K562 (cell line): ENCODE results near the gene DYSF. TPM values are rescaled to one million over a fixed set of nuclear protein-coding genes. Genes with fewer than 3 reads are reported as not detected.

Source experiments
- ATAC-seq: fragments of 200-7000 bp; cut with Tn5 transposase; 3 replicates; pipeline ENCODE4 v1.9.1; 2020; ENCODE audit warnings: moderate library complexity
- BruUV-seq: library from RNA; stranded (reverse); fragments of 400-500 nt; replicated peaks from 2 replicates; lab custom pipeline; 2021; lab: Mats Ljungman, UMichigan
- CTCF ChIA-PET: fragments of 300-600 bp; formaldehyde crosslinking; extraction: SDS; loops from one replicate; lab custom pipeline; 2021; ENCODE audit warnings: low intra/inter-chr PET ratio; lab: Yijun Ruan, JAX
- POLR2A ChIA-PET: fragments of 300-600, 350-650 bp; sonication (Branson Sonifier 250); formaldehyde crosslinking; extraction: SDS; loops from one replicate; lab custom pipeline; 2021; ENCODE audit warnings: antibody characterized with exemption, inconsistent platforms; lab: Yijun Ruan, JAX
- DNase-seq, 4 experiments: peaks; one replicate each; pipeline versions ENCODE4 v3.0.0 to v3.0.0-alpha.2; 2011 to 2018; ENCODE audit warnings: low spot score in 3 of 4, mixed read lengths in 3 of 4; ENCODE audit errors: extremely low read depth in 1 of 4
- FAIRE-seq: peaks from 2 replicates; lab custom pipeline; 2011; peaks lifted over from hg19 to GRCh38; lab: Jason Lieb, UNC
- H2AFZ ChIP-seq: 2 replicates; pipeline ENCODE4 v1.6.0; 2011; ENCODE audit warnings: low read depth, low read length, control low read depth, inconsistent platforms
- H3K27ac ChIP-seq: fragments of 200-600 bp; 3 replicates; pipeline ENCODE4 v1.8.0; 2011; ENCODE audit warnings: low read depth, mild to moderate bottlenecking, control low read depth, inconsistent platforms, low read length, moderate library complexity, mixed read lengths; ENCODE audit errors: extremely low read depth
- H3K27me3 ChIP-seq, 2 experiments: fragments of 300-600 bp in 1 of 2; 2 replicates in 1 of 2; 3 replicates in 1 of 2; pipeline versions ENCODE4 v1.6.0 to v1.8.0; 2011; ENCODE audit warnings: inconsistent platforms in 2 of 2, low read length in 2 of 2, mild to moderate bottlenecking in 1 of 2, mixed read lengths in 1 of 2, moderate library complexity in 1 of 2; ENCODE audit not compliant: control insufficient read depth in 2 of 2, insufficient read depth in 2 of 2
- H3K36me3 ChIP-seq: fragments of 300-600 bp; 3 replicates; pipeline ENCODE4 v1.8.0; 2011; ENCODE audit warnings: mild to moderate bottlenecking, low read length, inconsistent platforms; ENCODE audit not compliant: control insufficient read depth, insufficient read depth
- H3K4me1 ChIP-seq, 2 experiments: fragments of 200-600 bp in 1 of 2; replicated peaks in 1 of 2; 2 replicates in 1 of 2; 3 replicates in 1 of 2; pipeline versions ENCODE4 v1.5.1 to v1.8.0; 2011; ENCODE audit warnings: inconsistent platforms in 2 of 2, low read length in 2 of 2, mild to moderate bottlenecking in 1 of 2, mixed read lengths in 1 of 2, moderate library complexity in 1 of 2; ENCODE audit not compliant: control insufficient read depth in 2 of 2, insufficient read depth in 2 of 2
- H3K4me2 ChIP-seq: 2 replicates; pipeline ENCODE4 v1.6.1; 2011; ENCODE audit warnings: low read length, control low read depth, inconsistent platforms, mixed read lengths; ENCODE audit not compliant: insufficient read depth
- H3K4me3 ChIP-seq: fragments of 200-600 bp; sonication (generic), shearing (Covaris generic); 2 replicates; pipeline ENCODE4 v1.5.1; 2016; ENCODE audit warnings: control low read depth, inconsistent platforms
- H3K79me2 ChIP-seq: fragments of 200-600 bp; 3 replicates; pipeline ENCODE4 v1.8.0; 2011; ENCODE audit warnings: low read length, inconsistent platforms; ENCODE audit not compliant: control insufficient read depth, insufficient read depth
- H3K9ac ChIP-seq, 2 experiments: 2 replicates each; pipeline versions ENCODE4 v1.6.0 to v1.6.1; 2011; ENCODE audit warnings: low read depth in 2 of 2, low read length in 2 of 2, control low read depth in 1 of 2, inconsistent platforms in 1 of 2, mild to moderate bottlenecking in 1 of 2, mixed read lengths in 1 of 2; ENCODE audit not compliant: insufficient read depth in 1 of 2
- H3K9me1 ChIP-seq: one replicate; pipeline ENCODE4 v1.6.0; 2011; ENCODE audit warnings: inconsistent platforms, mild to moderate bottlenecking, low read length, moderate library complexity; ENCODE audit not compliant: control insufficient read depth, insufficient read depth
- H3K9me3 ChIP-seq: replicated peaks from 2 replicates; pipeline ENCODE4 v1.5.1; 2011; ENCODE audit warnings: low read depth, low read length, inconsistent platforms; ENCODE audit not compliant: control insufficient read depth, insufficient read depth
- H4K20me1 ChIP-seq: replicated peaks from 2 replicates; pipeline ENCODE4 v1.6.1; 2011; ENCODE audit warnings: low read length, inconsistent platforms, mixed read lengths; ENCODE audit not compliant: control insufficient read depth, insufficient read depth
- ARNT ChIP-seq, 2 experiments: fragments of 450-650 bp; IDR thresholded peaks; 2 replicates each; pipeline ENCODE4 v1.6.1; 2016; ENCODE audit warnings: mild to moderate bottlenecking in 1 of 2
- HEY1 ChIP-seq: fragments of 250-450 bp; sonication (Bioruptor Pico); IDR thresholded peaks from 2 replicates; pipeline ENCODE4 v1.5.0; 2020; ENCODE audit warnings: mild to moderate bottlenecking, moderate library complexity, borderline replicate concordance
- MYBL2 ChIP-seq, 2 experiments: fragments of 450-650 bp in 1 of 2; sonication (generic) in 1 of 2; formaldehyde crosslinking in 1 of 2; IDR thresholded peaks; 2 replicates each; pipeline versions ENCODE4 v1.6.1 to v1.8.1; 2017 to 2022; ENCODE audit warnings: borderline replicate concordance in 1 of 2, inconsistent platforms in 1 of 2, low read depth in 1 of 2, mild to moderate bottlenecking in 1 of 2, missing genetic modification reagents in 1 of 2, moderate library complexity in 1 of 2
- PHF20 ChIP-seq: fragments of 450-650 bp; IDR thresholded peaks from 2 replicates; pipeline ENCODE4 v1.6.1; 2018; ENCODE audit not compliant: partially characterized antibody
- THRB ChIP-seq: fragments of 450-650 bp; formaldehyde crosslinking; conservative IDR thresholded peaks from 2 replicates; pipeline ENCODE4 v1.4.0; 2022; ENCODE audit warnings: mild to moderate bottlenecking, missing genetic modification characterization
- ZNF609 ChIP-seq: sonication (generic); formaldehyde crosslinking; IDR thresholded peaks from 2 replicates; pipeline ENCODE4 v1.8.1; 2023; ENCODE audit warnings: missing genetic modification reagents, mild to moderate bottlenecking, borderline replicate concordance
- WGBS: fragments of 100-300 bp; shearing (Covaris generic); methylation state at CpG from one replicate; pipeline ENCODE4 v1.1.6; 2016; ENCODE audit warnings: low coverage, mixed read lengths; ENCODE audit not compliant: insufficient coverage; ENCODE audit errors: missing lambda C conversion rate; 5-methylcytosine and 5-hydroxymethylcytosine counted together
- in situ Hi-C: fragments of 300-500 bp; cut with MboI; formaldehyde crosslinking; loops from 4 replicates; pipeline ENCODE4 v1.15.0; 2018; ENCODE audit warnings: inconsistent platforms, mixed read lengths
- intact Hi-C: fragments of 100-400 bp; cut with micrococcal nuclease; formaldehyde crosslinking; loops from 2 replicates; pipeline ENCODE4 v1.14.2; 2022
- polyA plus RNA-seq, 8 experiments: library from polyadenylated mRNA; depleted of rRNA in 4 of 8; stranded (reverse) in 5 of 8; unstranded in 3 of 8; fragments of >200 nt; fragmentation: Nextera tagmentation in 2 of 8; fragmentation: Illumina TruSeq in 1 of 8; extraction: Ambion mirVana in 2 of 8; extraction: Trizol in 1 of 8; gene quantifications; 2 replicates each; pipeline versions ENCODE4 v1.2.1 to v1.2.3, GENCODE V29; 2011 to 2014; ENCODE audit warnings: inconsistent platforms in 1 of 8, missing spikeins in 1 of 8
- total RNA-seq, 7 experiments: library from RNA; depleted of rRNA in 6 of 7; stranded (reverse); fragments of >200 nt in 6 of 7; fragmentation: Illumina TruSeq in 2 of 7; extraction: Trizol in 2 of 7; gene quantifications; 2 replicates each; pipeline versions ENCODE4 v1.2.1 to v1.2.3, GENCODE V29; 2011 to 2021; ENCODE audit warnings: low replicate concordance in 1 of 7

Gene DYSF
- total and polyA plus RNA-seq, 9 of the 15 experiments (the other 6 are each of a cell fraction or from before 2014, with no cell fraction given): 0.01 to 0.80 (median 0.29) TPM

DNA sequence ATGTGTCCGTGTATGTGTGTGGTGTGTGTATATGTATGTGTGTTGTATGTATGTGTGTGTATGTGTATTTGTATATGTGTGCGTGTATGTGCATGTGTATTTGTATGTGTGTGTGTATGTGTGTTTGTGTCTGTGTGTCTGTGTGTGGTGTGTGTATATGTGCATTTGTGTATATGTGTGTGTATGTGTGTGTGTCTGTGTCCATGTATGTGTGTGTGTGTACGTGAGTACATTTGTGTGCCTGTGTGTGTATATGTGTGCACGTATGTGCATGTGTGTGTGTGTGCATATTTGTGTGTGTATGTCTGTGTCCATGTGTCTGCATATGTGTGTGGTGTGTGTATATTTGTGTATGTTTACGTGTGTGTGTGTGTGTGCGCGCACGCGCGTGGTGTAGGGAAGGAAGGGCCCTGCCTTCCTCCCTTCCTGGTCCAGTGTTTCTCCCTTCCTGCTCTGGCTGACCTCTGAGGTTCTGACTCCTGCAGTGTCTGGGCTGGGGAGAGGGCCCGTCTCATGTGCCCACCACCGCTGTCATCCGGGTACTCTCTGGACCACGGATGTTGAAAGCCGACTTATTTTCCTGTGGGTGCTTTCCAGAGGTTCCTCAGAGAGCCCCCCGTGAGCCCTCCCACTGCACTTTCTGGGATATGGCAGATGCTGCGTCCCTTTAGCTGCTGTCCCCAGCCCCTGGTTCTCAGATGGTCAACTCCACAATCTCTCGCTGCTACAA lies 209.5 kb downstream of the DYSF start:
- POLR2A ChIA-PET: no interaction called here
- Histone ChIP-seq H3K9me3 (peaks cover 1% of the 10 kb centered on the region; the same call in 1 of the 2 replicates), H3K9ac (no peak overlapping the region), H3K4me2 (no peak overlapping the region), H3K4me1 (no peaks in the 10 kb centered on the region), H2AFZ (no peak overlapping the region), H3K9me1 (no peaks in the 10 kb centered on the region), H3K36me3 (no peaks in the 10 kb centered on the region), H4K20me1 (no peaks in the 10 kb centered on the region), H3K27ac (no peak overlapping the region; the same call in 2 of the 3 replicates), H3K4me3 (no peak overlapping the region), H3K79me2 (no peaks in the 10 kb centered on the region), H3K27me3 (peaks cover 0 to 10% of the 10 kb centered on the region in 2 experiments; a peak in 2 of 5 replicates)
- no peak for DNase-seq
- 12% methylated on average over 11 of the region's 18 CpGs for WGBS
- intact Hi-C loops: no loop called here
- in situ Hi-C loops: no loop called here
- CTCF ChIA-PET: no interaction called here
- TF ChIP-seq ARNT (IDR thresholded peaks at IDR 0.05) (no peak), MYBL2 (IDR thresholded peaks at IDR 0.05; ENCODE audit: low read depth) (peak; percentile 33; the same call in 1 of the 2 replicates), MYBL2 (CRISPR knock-in tag; IDR thresholded peaks at IDR 0.05; ENCODE audit: borderline replicate concordance) (no peak), ZNF609 (CRISPR knock-in tag) (no peak), PHF20 (peak; percentile 25), HEY1 (CRISPR knock-in tag) (no peak), THRB (CRISPR knock-in tag) (0 out of 2 replicates have a peak, but pooled peaks have one; percentile 25)
- no TSS peak for BruUV-seq
- peak; percentile 71 for FAIRE-seq
- ATAC-seq: no peak
